Activated CD4-positive, alpha-beta T cell treated with anti-CD3 and anti-CD28 coated beads, Interleukin-10, Interleukin-2, amounts not matched to agents 100 ng/mL and 50 ng/mL, durations not matched to agents 16 hours and 8 hours (primary cell): ENCODE results near the gene TICAM2.
A peak's percentile ranks its signal among the peaks of the same experiment; 100 is the strongest.
"Not testable (repeated sequence)": the region's sequence is repeated elsewhere in the genome, so short reads cannot be mapped to it uniquely, and the experiment has no call there.

Experiments
- DNase-seq: peaks from one replicate; pipeline ENCODE4 v3.0.0-alpha.2; 2020

Gene TICAM2

GRCh38 chr5:115601701-115602590, at the start of gene TICAM2:
TSS of gene TICAM2 (minus strand) at chr5:115602479. CDS start at chr5:115581256, 21,223 bp downstream.
- DNase-seq, result peak; percentile 85

- no peak for DNase-seq
Measured at GRCh38 chr5:115649541-115649940, 47.3 kb upstream of the TICAM2 start.

- no peak for DNase-seq
Measured at GRCh38 chr5:115648056-115648455, 45.8 kb upstream of the TICAM2 start.

- DNase-seq, result not testable (repeated sequence)
Measured at GRCh38 chr5:115645386-115645785, 43.1 kb upstream of the TICAM2 start.

GRCh38 chr5:115644046-115644445, 41.8 kb upstream of the TICAM2 start:
- no peak for DNase-seq

GRCh38 chr5:115641948-115642347, 39.7 kb upstream of the TICAM2 start:
- DNase-seq, result no peak

- no peak for DNase-seq
Measured at GRCh38 chr5:115640274-115640673, 38.0 kb upstream of the TICAM2 start.

GRCh38 chr5:115639377-115639776, 37.1 kb upstream of the TICAM2 start:
- no peak for DNase-seq

- DNase-seq, result no peak
Measured at GRCh38 chr5:115637507-115637906, 35.2 kb upstream of the TICAM2 start.

- peak; percentile 34 for DNase-seq
Measured at GRCh38 chr5:115636008-115636407, 33.7 kb upstream of the TICAM2 start.

GRCh38 chr5:115634343-115635132, 32.3 kb upstream of the TICAM2 start:
- DNase-seq, result peak; percentile 91

- no peak for DNase-seq
Measured at GRCh38 chr5:115629903-115630302, 27.6 kb upstream of the TICAM2 start.

- no peak for DNase-seq
Measured at GRCh38 chr5:115627295-115627865, 25.1 kb upstream of the TICAM2 start.

GRCh38 chr5:115626445-115626823, 24.2 kb upstream of the TICAM2 start:
- DNase-seq, result no peak

GRCh38 chr5:115625579-115626444, 23.5 kb upstream of the TICAM2 start, which contains the start of gene TMED7:
TSS of gene TMED7 (minus strand) at chr5:115626036. CDS start at chr5:115625792, 244 bp downstream.
- peak; percentile 100 for DNase-seq

- no peak for DNase-seq
Measured at GRCh38 chr5:115624994-115625393, 22.7 kb upstream of the TICAM2 start.

- DNase-seq, result no peak
Measured at GRCh38 chr5:115623658-115624057, 21.4 kb upstream of the TICAM2 start.

GRCh38 chr5:115621365-115621900, 19.2 kb upstream of the TICAM2 start:
- DNase-seq, result no peak

- no peak for DNase-seq
Measured at GRCh38 chr5:115616892-115617291, 14.6 kb upstream of the TICAM2 start.

- no peak for DNase-seq
Measured at GRCh38 chr5:115616472-115616871, 14.2 kb upstream of the TICAM2 start.

GRCh38 chr5:115611873-115612272, 9.6 kb upstream of the TICAM2 start:
- no peak for DNase-seq

- DNase-seq, result no peak
Measured at GRCh38 chr5:115607935-115608334, 5.7 kb upstream of the TICAM2 start.
